GM10266 (cell line): ENCODE measurements around the gene VAMP5.

Source experiments
- DNase-seq: peaks from one replicate; pipeline ENCODE4 v3.0.0; 2012; ENCODE audit errors: extremely low spot score
- TF ChIP-seq, protein P1 (sequence below): IDR thresholded peaks from 2 replicates; pipeline ENCODE4 v1.5.1; 2012; ENCODE audit warnings: mild to moderate bottlenecking, low read depth; ENCODE audit not compliant: control insufficient read depth, insufficient read depth; ENCODE audit errors: missing control alignments

The VAMP5 gene

DNA sequence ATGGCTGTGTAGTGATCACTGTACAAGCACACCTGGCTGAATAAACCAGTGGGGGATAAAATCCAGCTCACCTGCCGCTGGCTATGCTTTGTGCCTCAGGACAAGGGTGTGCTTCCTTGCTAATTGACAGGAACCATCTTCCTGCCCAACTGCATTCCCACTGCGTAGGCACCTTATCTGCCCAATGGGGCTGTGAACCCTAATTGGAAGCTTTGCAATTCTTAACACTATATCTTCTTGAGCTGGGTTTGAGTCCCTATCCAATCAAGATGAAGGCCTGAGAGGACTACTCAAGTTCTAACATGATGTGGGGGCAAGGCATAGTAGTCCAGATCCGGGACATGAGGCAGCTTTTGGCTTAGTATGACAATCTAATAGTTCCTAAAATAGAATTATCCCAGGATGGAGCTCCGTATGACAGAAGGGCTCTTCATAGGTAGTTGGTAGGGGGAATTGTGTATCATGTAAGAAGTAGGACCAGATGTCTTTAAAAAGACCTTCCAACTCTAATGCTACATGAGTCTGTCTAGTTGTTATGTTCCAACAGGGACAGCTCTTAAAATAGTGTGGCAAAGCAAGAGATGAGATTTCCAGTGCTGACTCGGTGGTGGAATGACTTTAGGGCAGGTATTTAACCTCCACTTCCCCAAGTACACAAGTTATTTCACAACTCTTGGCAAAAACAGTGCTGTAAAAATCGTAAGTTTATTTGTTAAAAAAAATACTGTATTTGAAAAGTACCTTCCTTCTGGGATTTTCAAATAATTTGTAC, 20.5 kb downstream of the VAMP5 start:
- DNase-seq, result no peak
- TF ChIP-seq, protein P1, sequence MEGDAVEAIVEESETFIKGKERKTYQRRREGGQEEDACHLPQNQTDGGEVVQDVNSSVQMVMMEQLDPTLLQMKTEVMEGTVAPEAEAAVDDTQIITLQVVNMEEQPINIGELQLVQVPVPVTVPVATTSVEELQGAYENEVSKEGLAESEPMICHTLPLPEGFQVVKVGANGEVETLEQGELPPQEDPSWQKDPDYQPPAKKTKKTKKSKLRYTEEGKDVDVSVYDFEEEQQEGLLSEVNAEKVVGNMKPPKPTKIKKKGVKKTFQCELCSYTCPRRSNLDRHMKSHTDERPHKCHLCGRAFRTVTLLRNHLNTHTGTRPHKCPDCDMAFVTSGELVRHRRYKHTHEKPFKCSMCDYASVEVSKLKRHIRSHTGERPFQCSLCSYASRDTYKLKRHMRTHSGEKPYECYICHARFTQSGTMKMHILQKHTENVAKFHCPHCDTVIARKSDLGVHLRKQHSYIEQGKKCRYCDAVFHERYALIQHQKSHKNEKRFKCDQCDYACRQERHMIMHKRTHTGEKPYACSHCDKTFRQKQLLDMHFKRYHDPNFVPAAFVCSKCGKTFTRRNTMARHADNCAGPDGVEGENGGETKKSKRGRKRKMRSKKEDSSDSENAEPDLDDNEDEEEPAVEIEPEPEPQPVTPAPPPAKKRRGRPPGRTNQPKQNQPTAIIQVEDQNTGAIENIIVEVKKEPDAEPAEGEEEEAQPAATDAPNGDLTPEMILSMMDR, result no peak

DNA sequence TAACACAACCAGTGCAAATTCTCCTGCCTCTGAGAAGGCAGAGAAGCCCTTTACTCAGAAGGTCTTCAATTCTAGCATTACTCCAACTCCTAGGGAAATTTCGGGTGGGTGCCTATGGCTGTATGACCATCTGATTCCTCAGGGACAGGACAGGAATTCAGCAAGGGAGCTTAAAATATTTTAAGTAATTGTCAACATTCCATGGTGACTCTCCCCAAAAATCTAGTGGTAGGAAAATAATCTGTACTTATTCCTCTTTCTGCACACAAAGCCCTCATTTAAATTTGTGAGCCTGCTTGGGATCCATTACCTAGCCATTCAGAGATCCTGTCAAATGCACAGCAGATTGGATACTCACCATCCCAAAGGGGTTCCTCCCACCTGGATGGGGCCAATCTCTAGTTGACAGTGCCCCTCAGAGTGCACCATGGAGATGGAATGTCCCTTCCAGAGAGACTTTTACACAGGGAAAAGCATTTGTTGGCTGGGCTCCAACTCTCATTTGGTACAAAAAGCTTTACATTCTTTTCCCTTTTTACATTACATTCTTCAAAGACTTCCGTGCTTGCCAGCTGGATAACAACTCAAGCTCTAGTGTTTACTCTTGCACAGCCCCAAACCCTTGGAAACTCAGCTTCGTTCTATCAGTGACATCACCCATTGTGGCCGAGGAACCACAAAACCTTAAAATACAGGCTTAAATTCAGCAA, 21.3 kb downstream of the VAMP5 start:
- TF ChIP-seq, protein P1, result no peak
- DNase-seq, result no peak

DNA sequence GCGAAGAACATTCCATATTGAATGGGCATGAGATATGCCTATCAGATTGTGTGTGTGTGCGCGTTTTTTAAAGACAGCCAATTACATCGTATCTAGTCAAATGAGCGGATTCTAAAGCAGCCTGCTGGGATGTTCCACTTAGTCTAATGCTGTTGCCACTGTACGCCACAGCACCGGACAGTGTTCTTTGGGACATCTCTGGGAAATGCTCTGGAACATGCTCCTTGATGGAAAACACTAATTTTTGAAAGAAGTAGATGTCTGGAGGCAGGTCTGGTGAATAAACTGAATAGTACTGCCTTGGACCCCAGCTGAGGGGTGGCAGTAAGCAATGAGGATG, 21.9 kb downstream of the VAMP5 start:
- TF ChIP-seq, protein P1, result no peak
- DNase-seq, result no peak

DNA sequence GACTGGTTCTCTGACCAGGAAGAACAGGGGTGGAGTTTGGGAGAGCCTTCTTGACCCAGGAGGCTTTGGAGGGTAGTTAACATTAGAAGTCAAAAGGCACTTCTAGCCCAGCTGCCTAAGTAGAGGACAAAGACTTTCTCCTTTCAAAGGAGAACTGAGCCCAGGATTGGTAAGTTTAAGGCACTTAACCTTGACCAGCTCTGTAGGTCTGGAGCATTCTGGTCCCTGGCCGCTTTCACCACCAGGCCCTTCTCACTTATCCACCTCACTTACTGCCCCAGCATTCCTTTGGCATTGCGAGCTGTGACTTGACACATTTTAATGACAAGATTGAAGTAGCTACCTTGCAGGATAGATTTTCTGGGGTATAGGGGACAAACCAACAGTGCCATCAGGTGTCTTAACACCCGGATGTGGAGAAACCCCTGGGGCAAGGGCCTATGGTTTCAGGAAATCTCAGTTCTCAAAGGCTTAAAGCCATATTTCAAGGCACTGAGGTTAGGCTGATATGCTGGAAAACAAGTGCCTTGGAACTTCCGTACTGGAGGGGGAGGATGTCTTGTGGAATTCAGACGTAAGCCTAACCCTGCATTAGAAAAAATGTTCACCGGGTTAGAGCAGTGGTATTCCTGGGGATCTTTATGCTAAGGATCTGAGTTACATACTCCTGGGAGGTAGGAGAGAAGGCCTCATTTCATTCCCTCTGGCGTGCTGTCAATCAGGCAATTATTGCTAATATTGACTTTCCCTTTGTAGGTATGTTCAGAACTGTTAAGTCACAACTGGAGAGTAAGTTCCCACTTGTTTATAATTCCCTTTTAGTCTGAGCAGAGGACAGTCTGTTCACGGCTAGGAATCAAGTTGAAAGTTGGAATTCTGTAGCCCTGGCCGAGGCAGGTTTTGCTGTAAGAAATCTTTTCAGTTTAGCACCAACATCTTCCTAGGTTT, 23.3 kb downstream of the VAMP5 start:
- TF ChIP-seq, protein P1, result no peak
- no peak for DNase-seq

DNA sequence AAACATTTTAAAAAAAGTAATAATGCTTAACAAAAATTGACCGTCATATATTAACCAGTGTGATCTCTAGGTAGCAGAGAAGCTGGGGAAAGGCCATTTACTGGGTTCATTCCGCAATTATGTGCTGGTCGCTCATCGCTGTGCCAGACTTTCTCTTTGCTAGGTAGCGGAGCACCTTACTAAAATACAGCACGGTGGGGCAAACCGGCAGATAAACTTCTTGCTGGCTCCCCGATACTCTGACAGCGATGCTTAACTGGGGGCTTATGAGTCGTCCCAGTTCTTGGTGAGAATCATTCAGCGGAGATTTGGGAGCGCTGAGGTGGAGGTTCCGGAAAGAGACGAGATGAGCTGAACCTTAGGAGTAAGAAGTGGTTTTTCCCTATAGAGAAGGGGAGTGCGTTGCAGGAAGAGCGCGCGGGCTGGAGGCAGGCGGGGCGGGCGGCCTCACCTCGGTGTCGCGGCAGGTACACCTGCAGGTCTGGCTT, 27.0 kb downstream of the VAMP5 start:
- TF ChIP-seq, protein P1, result no peak
- DNase-seq, result no peak

DNA sequence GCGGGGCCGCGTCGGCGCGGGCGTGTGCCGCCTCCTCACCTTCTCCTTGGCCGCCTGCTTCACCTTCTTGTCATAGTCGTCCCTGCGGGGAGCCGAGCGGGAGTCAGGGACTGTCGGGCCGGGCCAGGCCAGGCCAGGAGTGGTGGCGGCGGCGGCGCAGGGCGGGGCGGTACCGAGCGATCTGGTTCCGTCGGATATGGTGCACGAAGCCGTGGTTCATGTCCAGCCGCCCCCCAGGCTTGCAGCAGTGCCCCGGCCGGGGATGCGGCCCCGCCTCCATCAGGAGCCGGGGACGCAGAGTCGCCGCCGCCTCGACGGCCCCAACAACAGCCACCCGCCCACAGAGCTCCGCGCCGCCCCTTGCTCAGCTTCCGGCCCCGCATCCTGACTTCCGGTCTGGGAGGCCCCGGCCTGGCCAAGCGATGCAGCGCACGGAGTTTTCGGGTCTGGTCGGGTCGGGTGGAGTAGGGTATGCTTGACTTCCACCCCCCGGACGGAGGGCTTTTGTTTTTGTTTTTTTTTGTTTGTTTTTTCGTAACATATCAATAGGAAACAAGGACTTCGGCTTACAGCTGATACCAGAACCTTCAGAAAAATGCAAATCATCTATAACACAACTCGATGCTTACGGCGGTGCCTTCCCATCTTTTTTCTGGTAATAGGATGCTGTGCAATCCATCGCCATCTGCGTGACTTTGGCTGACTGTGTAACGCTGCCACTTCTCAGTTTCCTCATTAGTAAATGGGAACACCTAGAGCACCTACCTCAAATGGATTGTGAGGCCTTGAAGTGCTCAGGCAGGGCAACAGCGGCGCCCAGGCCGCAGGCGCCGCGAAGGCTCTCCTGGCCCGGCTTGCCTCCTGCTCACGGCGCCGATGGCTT, 27.7 kb downstream of the VAMP5 start, which contains the start of gene C2orf68:
C2orf68 (minus strand) TSS at position 362 of the 883 bp plus-strand sequence; CDS start at position 280, 82 bp downstream.
- DNase-seq, result peak; percentile 96
- TF ChIP-seq, protein P1, result no peak
